KG1 (cell line): ENCODE results near the gene KIFC1.
A peak's percentile ranks its signal among the peaks of the same experiment; 100 is the strongest.

Source experiments
- DNase-seq: peaks from one replicate; lab custom pipeline; 2025; lab: John Stamatoyannopoulos, UW

The KIFC1 gene

DNA sequence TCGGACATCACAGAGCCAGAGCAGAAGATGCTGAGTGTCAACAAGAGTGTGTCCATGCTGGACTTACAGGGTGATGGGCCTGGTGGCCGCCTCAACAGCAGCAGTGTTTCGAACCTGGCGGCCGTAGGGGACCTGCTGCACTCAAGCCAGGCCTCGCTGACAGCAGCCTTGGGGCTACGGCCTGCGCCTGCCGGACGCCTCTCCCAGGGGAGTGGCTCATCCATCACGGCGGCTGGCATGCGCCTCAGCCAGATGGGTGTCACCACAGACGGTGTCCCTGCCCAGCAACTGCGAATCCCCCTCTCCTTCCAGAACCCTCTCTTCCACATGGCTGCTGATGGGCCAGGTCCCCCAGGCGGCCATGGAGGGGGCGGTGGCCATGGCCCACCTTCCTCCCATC, 51.4 kb downstream of the KIFC1 start:
- DNase-seq: no peak

DNA sequence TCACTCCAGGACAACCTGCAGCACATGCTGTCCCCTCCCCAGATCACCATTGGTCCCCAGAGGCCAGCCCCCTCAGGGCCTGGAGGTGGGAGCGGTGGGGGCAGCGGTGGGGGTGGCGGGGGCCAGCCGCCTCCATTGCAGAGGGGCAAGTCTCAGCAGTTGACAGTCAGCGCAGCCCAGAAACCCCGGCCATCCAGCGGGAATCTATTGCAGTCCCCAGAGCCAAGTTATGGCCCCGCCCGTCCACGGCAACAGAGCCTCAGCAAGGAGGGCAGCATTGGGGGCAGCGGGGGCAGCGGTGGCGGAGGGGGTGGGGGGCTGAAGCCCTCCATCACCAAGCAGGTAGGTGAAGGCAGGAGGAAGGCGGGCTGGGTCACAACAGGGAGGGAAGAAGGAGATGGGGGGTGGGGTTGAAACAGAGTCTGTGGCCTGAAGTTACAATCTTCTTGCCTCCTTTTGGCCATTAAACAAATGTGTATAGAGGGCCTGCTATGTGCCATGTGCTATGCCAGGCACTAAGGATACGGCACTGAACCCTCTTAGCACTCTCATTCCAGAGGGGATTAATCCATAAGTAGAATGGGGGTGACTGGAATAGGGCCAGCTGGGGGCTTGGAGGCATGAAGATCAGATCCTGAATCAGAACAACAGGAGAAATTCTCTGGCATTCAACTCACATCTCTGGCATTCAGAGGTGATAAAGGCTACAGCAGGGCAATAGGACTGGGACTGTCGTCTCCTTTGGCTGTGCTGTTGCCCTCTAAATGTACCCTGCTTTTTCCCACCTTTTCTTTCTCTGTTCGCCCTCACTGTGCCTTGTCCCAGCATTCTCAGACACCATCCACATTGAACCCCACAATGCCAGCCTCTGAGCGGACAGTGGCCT, 52.2 kb downstream of the KIFC1 start:
- no peak for DNase-seq

DNA sequence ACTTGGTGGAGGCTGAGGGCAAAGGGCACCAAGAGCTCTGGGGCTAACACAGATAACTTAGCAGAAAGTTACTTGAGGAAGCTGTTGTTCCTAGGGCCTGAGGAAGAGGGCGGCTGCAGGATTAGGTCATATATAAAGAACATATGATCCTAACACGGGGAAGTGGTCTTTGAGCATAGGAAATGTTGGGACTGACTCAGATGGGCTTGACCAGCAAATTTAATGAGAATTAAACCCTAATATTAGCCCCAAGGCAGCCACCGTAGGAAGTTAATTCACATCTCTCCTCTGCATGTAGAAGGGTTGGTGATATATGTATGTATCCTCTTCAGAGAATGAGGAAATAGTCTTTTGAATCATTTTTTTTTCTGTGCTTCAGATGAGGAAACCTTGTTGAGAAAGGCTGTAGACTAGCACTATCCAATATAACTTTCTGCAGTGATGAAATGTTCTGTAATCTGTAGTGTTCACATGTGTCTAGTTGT, 53.5 kb downstream of the KIFC1 start:
- DNase-seq: no peak

DNA sequence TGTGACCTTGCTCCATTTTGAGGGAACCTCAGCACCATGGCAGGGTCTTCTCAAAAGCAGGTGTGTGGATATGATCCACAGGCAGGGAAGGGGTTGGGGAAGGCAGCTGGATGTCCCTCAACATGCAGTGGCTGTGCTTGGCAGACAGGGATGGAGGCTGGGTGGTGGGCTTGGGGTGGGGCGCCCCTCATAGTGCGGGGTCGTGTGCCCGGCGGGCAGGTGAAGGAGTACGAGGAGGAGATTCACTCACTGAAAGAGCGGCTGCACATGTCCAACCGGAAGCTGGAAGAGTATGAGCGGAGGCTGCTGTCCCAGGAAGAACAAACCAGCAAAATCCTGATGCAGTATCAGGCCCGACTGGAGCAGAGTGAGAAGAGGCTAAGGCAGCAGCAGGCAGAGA, 54.7 kb downstream of the KIFC1 start:
- no peak for DNase-seq

DNA sequence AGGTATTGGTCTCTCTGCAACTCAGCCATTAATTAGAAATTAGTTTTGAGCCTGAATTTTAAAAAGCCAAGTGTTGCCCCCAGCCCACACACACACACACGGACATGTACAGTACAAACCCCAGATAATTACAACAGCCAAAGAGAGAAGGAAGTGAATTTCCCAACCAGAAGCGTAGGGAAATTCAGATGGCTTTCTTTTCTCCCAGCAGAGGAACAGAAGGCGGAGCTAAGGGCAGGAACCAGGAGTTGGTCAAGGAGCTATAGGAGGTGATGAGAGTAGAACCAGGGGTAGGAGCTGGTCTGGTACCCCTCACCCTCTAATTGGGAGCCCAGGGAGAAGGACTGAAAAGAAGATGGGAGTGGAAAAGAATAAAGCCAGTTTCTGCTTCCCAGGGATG, 58.8 kb downstream of the KIFC1 start:
- no peak for DNase-seq

DNA sequence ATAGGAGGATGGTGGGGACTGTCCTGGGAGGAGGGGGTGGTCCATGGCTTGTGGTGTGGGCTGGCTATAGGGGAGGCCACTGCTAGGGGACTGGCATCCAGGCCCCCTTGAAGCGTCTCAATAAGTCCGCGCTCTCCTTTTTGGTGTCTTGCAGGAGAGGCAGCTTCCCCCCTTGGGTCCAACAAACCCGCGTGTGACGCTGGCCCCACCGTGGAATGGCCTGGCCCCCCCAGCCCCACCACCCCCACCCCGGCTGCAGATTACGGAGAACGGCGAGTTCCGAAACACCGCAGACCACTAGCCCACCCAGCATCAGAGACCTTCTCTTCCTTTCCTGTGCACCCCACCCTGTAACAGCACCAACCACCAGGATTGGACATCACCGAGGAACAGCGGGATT, 60.0 kb downstream of the KIFC1 start:
- DNase-seq: no peak

DNA sequence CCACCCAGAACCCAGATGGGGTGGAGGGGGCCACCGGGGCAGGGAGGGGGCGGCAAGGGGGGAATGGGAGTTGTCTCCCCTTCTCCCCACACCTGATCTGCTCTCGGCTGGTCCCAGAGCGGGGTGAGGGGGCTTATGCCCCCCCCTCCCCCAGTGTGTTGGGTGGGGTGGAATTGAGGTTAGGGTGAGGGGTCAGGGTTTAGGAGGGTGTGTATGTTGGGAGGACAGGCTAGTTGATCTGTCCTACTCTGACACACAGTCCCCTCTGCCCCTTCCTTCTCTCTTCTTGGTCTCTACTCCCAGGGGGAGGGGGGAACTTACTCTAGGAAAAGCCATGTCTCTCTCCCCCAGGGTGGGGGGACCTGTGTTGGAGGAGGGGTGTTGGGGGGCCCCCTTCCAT, 60.9 kb downstream of the KIFC1 start:
- no peak for DNase-seq

DNA sequence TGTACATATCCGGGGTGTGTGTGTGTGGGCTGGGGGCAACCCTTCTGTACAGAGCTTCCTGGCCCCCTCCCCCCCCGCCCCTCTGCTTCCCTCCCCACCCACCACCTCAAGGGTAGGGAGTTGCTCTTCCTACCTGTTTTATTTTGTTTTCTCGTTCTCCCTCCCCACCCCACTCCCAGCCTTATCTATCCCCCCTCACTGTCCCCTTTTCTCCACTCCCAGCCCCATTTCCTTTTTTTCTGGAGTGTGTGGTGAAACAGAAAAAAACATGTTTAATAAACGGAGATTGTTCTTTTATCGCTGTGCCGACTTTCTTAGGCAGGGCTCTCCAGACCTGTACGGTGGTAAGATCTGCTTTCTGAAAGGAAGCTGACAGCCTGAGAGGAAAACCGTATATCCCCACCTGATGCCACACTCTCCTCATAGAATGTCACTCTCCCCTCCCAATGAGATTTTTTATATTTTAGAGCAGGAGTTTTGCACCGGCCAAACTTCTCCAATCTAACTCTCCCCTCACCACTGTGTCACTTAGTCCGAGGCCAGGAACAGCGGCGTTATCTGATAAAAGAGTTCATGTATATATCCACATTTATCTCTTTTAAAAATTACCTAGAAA, 61.9 kb downstream of the KIFC1 start:
- DNase-seq: no peak

DNA sequence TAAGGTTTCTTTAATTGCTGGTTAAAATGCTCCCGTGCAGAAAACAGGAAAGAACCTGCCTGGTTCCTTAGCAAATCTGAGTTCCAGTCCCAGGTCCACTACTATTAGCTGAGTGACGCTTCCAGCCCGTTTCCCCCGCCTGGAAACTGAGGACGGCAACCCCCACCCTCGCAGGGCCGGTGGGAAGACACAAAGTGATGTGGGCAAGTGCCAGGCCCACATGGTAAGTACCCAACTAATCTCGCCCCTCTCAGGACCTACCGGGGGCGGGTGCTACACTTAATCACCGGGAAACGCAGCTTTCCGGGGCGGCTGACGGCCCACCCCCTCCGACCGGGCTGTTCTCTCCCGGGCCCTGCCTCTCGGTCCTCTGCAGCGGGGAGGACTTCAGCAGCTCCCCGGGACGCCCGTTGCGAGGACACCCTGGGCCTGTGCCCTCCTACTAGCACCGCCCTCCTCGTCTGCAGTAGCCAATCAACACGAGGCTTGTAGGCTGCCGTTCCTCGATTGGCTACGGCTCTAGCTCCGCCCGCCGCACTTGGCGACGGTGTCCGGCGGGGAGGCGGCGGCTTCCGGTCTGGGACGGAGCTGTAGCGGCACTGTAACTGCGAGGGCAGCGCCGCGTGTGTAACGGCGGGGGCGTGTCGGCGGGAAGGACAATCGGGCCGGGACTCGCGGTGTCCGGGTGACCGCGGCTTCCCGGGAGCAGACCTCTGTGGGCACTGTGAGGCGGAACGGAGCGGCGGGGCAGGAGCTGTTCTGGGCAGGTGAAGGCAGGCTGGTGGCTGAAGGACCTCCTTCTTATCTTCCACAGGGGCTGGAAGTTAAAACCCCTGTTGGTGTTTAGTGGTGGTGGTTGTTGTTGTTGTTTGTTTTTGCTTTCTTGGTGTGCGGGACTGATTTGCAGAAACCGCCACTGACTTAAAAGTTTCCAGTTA, 62.7 kb downstream of the KIFC1 start, which contains the start of gene ZBTB9:
TSS of gene ZBTB9 (plus strand) at position 568 of the 938 bp plus-strand sequence. CDS start 525 bp downstream, outside the sequence.
- peak; percentile 94 for DNase-seq

DNA sequence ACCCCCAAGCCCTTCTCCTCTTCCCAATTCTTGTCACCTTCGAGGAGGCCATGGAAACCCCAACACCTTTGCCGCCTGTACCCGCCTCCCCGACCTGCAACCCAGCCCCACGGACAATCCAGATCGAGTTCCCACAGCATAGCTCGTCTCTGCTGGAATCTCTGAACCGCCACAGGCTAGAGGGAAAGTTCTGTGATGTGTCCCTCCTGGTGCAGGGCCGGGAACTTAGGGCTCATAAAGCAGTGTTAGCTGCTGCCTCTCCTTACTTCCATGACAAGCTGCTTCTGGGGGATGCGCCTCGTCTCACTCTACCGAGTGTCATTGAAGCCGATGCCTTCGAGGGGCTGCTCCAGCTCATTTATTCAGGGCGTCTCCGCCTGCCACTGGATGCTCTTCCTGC, 63.4 kb downstream of the KIFC1 start:
- DNase-seq: no peak

DNA sequence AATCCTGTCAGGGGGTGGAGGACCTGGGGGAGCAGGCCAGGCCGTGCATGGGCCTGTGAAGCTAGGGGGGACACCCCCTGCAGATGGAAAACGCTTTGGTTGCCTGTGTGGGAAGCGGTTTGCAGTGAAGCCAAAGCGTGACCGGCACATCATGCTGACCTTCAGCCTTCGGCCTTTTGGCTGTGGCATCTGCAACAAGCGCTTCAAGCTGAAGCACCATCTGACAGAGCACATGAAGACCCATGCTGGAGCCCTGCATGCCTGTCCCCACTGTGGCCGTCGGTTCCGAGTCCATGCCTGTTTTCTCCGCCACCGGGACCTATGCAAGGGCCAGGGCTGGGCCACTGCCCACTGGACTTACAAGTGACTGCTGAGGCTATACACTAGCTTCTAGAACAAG, 64.5 kb downstream of the KIFC1 start:
- DNase-seq: no peak

DNA sequence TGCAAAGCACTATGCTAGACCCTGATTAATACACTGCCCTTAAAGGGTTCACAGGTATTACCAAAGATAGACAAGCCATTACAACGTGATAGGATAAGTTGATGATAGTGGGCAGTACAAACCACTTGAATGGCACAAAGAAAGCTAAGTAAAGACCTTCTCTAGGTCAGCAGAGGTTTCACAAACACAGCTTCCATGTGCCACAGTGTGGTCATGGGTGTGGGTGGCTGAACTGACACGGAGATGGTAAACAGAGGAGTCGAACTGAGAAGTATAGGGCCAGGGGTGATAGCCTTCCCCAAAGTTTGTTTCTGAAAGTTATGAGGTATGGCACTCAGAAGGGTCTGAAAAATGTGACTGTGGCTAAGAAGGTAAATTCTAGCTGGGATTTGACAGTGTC, 67.1 kb downstream of the KIFC1 start:
- no peak for DNase-seq

DNA sequence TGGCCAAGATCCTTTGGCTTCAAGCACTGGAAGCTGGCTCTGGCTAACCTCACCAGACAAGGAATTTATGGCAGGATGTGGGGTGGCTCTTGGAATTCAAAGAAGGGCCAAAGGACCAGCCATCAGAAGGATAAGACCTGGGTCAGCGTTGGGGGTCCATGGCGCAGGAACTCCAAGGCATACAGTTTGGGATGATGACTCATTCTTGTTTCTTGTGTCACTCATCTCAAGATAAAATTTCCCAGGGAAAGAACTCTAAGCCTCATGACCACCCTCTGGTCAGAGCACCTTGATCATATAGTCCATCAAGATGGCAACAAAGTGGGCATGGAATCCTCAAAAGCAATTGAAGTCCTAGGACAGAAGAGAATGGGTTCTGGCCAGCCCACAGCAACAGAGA, 67.6 kb downstream of the KIFC1 start:
- DNase-seq: no peak
